Astrocyte (in vitro differentiated cells and primary cell): ENCODE measurements around the gene TSPAN14. TPM values are rescaled to one million over a fixed set of nuclear protein-coding genes. Genes with fewer than 3 reads are reported as not detected.

Source experiments
- DNase-seq: peaks from one replicate; pipeline ENCODE4 v3.0.0-alpha.2; 2010; ENCODE audit warnings: low read depth
- FAIRE-seq: peaks from 2 replicates; lab custom pipeline; 2011; peaks lifted over from hg19 to GRCh38; lab: Jason Lieb, UNC
- H2AFZ ChIP-seq: 2 replicates; pipeline ENCODE4 v1.6.0; 2012; ENCODE audit warnings: low read depth, low read length, inconsistent platforms
- H3K27ac ChIP-seq: 2 replicates; pipeline ENCODE4 v1.5.1; 2011; ENCODE audit warnings: low read depth, low read length, inconsistent platforms
- H3K27me3 ChIP-seq: 2 replicates; pipeline ENCODE4 v1.6.0; 2011; ENCODE audit warnings: low read length, inconsistent platforms; ENCODE audit not compliant: insufficient read depth
- H3K36me3 ChIP-seq: 2 replicates; pipeline ENCODE4 v1.5.1; 2011; ENCODE audit warnings: low read length, inconsistent platforms; ENCODE audit not compliant: insufficient read depth
- H3K4me1 ChIP-seq: 2 replicates; pipeline ENCODE4 v1.5.1; 2011; ENCODE audit warnings: low read length, inconsistent platforms; ENCODE audit not compliant: insufficient read depth
- H3K4me2 ChIP-seq: 2 replicates; pipeline ENCODE4 v1.6.0; 2012; ENCODE audit warnings: low read length, inconsistent platforms
- H3K4me3 ChIP-seq: 2 replicates; pipeline ENCODE4 v1.5.1; 2011; ENCODE audit warnings: low read depth, mild to moderate bottlenecking, low read length, inconsistent platforms; ENCODE audit not compliant: insufficient read depth
- H3K79me2 ChIP-seq: 2 replicates; pipeline ENCODE4 v1.6.0; 2012; ENCODE audit warnings: mild to moderate bottlenecking, low read length, inconsistent platforms; ENCODE audit not compliant: insufficient read depth
- H3K9ac ChIP-seq: 2 replicates; pipeline ENCODE4 v1.6.0; 2012; ENCODE audit warnings: mild to moderate bottlenecking, low read length, inconsistent platforms
- H3K9me3 ChIP-seq: 2 replicates; pipeline ENCODE4 v1.5.1; 2012; ENCODE audit warnings: low read depth, mild to moderate bottlenecking, low read length, inconsistent platforms; ENCODE audit not compliant: insufficient read depth
- H4K20me1 ChIP-seq: 2 replicates; pipeline ENCODE4 v1.6.0; 2012; ENCODE audit warnings: low read length, inconsistent platforms; ENCODE audit not compliant: insufficient read depth
- H3K27ac Mint-ChIP-seq: one replicate; pipeline ENCODE4 v1.8.0; 2021; ENCODE audit warnings: mild to moderate bottlenecking, mixed read lengths; ENCODE audit not compliant: unreplicated experiment
- H3K27me3 Mint-ChIP-seq: one replicate; pipeline ENCODE4 v1.8.0; 2021; ENCODE audit warnings: low read depth, mixed read lengths; ENCODE audit not compliant: unreplicated experiment
- H3K36me3 Mint-ChIP-seq: one replicate; pipeline ENCODE4 v1.8.0; 2021; ENCODE audit warnings: low read depth, mixed read lengths; ENCODE audit not compliant: unreplicated experiment
- H3K4me1 Mint-ChIP-seq: one replicate; pipeline ENCODE4 v1.8.0; 2021; ENCODE audit warnings: low read depth, mixed read lengths; ENCODE audit not compliant: unreplicated experiment
- H3K4me3 Mint-ChIP-seq: one replicate; pipeline ENCODE4 v1.8.0; 2021; ENCODE audit warnings: mild to moderate bottlenecking, moderate library complexity, mixed read lengths; ENCODE audit not compliant: unreplicated experiment
- H3K9me3 Mint-ChIP-seq: one replicate; pipeline ENCODE4 v1.8.0; 2021; ENCODE audit warnings: mild to moderate bottlenecking, mixed read lengths; ENCODE audit not compliant: unreplicated experiment
- CTCF ChIP-seq: IDR thresholded peaks from 2 replicates; pipeline ENCODE4 v1.5.1; 2011; ENCODE audit warnings: low read depth, mild to moderate bottlenecking, inconsistent platforms, low read length, moderate library complexity; ENCODE audit not compliant: insufficient read depth
- EZH2 ChIP-seq: IDR thresholded peaks from 2 replicates; pipeline ENCODE4 v1.6.1; 2012; ENCODE audit warnings: mild to moderate bottlenecking, low read length, inconsistent platforms; ENCODE audit not compliant: insufficient read depth
- total RNA-seq: library from RNA; stranded (reverse); gene quantifications from 2 replicates; pipeline ENCODE4 v1.2.1, GENCODE V29; 2021

The TSPAN14 gene
- total RNA-seq, 1 donor from 2014 or later = 140 TPM

GRCh38 chr10:80518807-80519360 lies 64.8 kb downstream of the TSPAN14 start:
- peaks cover 23% of the 10 kb centered on the region for H3K36me3 Mint-ChIP-seq
- Histone ChIP-seq H3K4me1 (peaks cover 10% of the 10 kb centered on the region), H3K27ac (no peak overlapping the region), H3K4me3 (no peak overlapping the region), H4K20me1 (peaks cover 9% of the 10 kb centered on the region), H3K36me3 (peaks cover 39% of the 10 kb centered on the region), H3K9ac (no peak overlapping the region), H3K9me3 (no peaks in the 10 kb centered on the region), H2AFZ (no peak overlapping the region), H3K27me3 (no peaks in the 10 kb centered on the region), H3K79me2 (no peaks in the 10 kb centered on the region), H3K4me2 (no peak overlapping the region)
- FAIRE-seq (no peak), DNase-seq (no peak)
- H3K27me3 Mint-ChIP-seq = no peaks in the 10 kb centered on the region
- no peaks in the 10 kb centered on the region for H3K9me3 Mint-ChIP-seq
- TF ChIP-seq CTCF (no peak), EZH2 (no peak)
- H3K4me3 Mint-ChIP-seq = no peak overlapping the region
- no peak overlapping the region for H3K27ac Mint-ChIP-seq
- H3K4me1 Mint-ChIP-seq = peaks cover 5% of the 10 kb centered on the region

- Histone ChIP-seq H2AFZ (no peak overlapping the region), H3K4me2 (no peak overlapping the region), H4K20me1 (peaks cover 9% of the 10 kb centered on the region), H3K9ac (no peak overlapping the region), H3K79me2 (no peaks in the 10 kb centered on the region), H3K9me3 (no peaks in the 10 kb centered on the region), H3K27ac (no peak overlapping the region), H3K27me3 (no peaks in the 10 kb centered on the region), H3K4me1 (peaks cover 10% of the 10 kb centered on the region), H3K36me3 (peaks cover 33% of the 10 kb centered on the region), H3K4me3 (no peak overlapping the region)
- no peak for FAIRE-seq
- Mint-ChIP-seq H3K27me3 (no peaks in the 10 kb centered on the region), H3K9me3 (no peaks in the 10 kb centered on the region), H3K36me3 (peaks cover 15% of the 10 kb centered on the region), H3K4me1 (peaks cover 5% of the 10 kb centered on the region), H3K4me3 (no peak overlapping the region), H3K27ac (no peak overlapping the region)
- TF ChIP-seq CTCF (no peak), EZH2 (no peak)
- DNase-seq = no peak
These were observed 66.0 kb downstream of the TSPAN14 start for GRCh38 chr10:80519936-80520650.
